ENCODE results near the gene MDN1.
"Not testable (repeated sequence)": the region's sequence is repeated elsewhere in the genome, so short reads cannot be mapped to it uniquely, and the experiment has no call there.

Gene MDN1

GRCh38 chr6:89807581-89807980, 12.0 kb downstream of the MDN1 start:
- DNase-seq = no peak

DNA sequence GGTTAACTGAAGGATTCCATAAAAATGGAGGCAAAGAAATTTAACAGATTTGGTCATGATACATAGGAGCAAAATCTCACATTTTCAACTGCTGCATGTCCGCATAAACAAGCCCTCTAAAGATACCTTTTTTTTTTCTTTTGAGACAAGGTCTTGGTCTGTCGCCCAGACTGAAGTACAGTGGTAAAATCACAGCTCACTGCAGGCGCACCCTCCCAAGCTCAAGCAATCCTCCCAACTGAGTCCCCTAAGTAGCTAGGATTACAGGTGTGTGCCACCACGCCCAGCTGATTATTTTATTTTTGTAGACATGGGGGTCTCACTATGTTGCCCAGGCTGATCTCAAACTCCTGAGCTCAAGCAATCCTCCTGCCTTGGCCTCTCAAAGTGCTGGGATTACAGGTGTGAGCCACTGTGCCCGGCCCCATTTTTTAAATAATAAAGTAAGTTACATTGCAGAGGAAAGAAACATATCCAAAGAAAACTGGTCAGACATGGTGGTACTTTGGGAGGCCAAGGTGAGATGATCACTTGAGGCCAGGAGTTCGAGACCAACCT, 13.7 kb downstream of the MDN1 start:
- no peak for DNase-seq

DNA sequence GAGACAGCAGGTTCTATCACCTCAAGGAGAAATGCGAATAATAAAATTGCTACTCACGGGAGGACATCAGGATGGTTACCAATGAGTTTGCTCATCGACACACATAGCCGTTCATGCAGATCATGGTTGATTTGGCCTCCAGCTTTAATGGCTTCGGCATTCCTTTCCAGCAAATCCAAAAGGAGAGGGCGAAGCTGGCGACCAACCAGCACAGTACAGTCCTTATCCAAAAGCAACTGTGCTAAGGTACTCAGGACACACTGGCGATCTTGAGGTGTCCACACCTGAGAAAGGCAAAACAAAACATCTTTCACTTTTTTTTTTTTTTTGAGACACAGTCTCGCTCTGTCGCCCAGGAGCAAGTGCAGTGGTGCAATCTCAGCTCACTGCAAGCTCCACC, 16.3 kb downstream of the MDN1 start:
- no peak for DNase-seq

- DNase-seq = no peak
Measured at GRCh38 chr6:89799756-89800155, 19.8 kb downstream of the MDN1 start.

GRCh38 chr6:89799096-89799495, 20.5 kb downstream of the MDN1 start:
- DNase-seq = no peak

- DNase-seq = no peak
Measured at GRCh38 chr6:89797317-89797716, 22.3 kb downstream of the MDN1 start.

DNA sequence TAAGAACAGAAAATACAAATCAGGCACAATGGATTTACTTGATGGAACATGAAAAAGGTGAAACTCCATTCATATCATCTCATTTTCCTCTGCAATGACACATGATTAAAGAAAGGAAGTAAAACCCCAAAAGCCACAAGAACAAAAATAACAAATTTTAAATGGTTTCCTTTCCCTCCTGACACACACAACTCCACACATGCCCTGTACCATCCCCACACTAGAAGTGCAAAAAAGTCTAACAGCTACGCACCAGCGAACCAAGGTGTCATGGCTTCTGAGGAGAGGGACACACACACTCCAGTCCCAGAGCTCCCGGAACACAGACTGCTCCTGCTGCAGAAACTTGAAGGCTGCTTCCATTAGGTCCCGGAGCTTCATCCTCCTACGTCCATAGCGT, 25.3 kb downstream of the MDN1 start:
- DNase-seq = no peak

DNA sequence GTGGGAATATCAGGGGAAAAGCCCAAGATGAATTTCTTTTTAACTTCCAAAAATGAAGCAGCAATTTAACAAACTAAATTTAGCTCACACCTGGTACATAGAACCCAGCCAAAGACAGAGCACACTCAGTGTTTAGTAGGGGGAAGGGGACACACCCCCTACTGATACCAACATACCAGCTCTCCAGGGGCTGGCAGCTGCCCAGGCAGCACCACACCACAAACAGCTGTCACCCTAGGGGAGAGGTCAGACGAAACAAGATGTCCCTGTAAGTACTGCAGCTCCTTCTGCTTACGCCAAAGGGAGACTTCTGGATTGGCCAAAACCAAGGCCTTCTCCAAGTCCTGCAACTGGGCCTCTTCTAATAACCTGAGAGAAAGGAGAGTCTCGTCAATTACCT, 26.0 kb downstream of the MDN1 start:
- no peak for DNase-seq

- DNase-seq = peak; percentile 43
Measured at GRCh38 chr6:89792881-89793280, 26.7 kb downstream of the MDN1 start.

- no peak for DNase-seq
Measured at GRCh38 chr6:89790403-89790802, 29.2 kb downstream of the MDN1 start.

GRCh38 chr6:89789980-89790379, 29.6 kb downstream of the MDN1 start:
- DNase-seq = no peak

DNA sequence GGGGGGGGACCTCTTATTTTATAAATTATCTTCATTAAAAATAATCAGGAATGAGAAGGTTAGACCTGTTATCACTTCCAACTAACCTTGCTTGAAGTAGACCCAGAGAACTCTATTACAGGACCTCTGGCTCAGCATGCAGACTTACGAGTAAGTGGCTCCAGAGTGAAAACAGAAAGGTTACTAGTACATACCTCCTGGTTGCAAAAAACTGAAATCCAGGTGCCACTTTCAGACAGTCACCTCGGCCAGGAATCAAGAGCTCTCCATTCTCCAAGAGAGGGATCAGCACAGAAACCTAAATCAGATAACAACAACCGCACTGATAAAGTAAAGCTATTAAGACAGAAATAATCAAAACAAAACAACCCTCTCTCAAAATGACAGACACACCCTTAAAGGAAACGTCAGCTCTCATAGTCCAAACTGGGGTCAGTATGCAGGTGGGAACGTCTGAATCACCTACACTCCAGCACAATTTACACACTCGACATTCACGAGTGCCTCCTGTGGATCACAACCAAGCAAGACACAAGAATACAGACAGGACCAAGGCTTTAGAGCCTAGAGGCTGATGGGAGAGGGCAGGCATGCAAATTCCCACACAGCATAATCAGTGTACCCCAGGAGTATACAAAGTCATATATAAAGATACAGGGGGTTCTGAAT, 31.8 kb downstream of the MDN1 start:
- DNase-seq = no peak

- no peak for DNase-seq
Measured at GRCh38 chr6:89786970-89787369, 32.6 kb downstream of the MDN1 start.

- no peak for DNase-seq
Measured at GRCh38 chr6:89784838-89785237, 34.8 kb downstream of the MDN1 start.

- DNase-seq = not testable (repeated sequence)
Measured at GRCh38 chr6:89783293-89783692, 36.3 kb downstream of the MDN1 start.

- DNase-seq = no peak
Measured at GRCh38 chr6:89782222-89782621, 37.4 kb downstream of the MDN1 start.

GRCh38 chr6:89781070-89782034, 38.2 kb downstream of the MDN1 start:
- DNase-seq = no peak

GRCh38 chr6:89777455-89777854, 42.1 kb downstream of the MDN1 start:
- DNase-seq = no peak

GRCh38 chr6:89776583-89777233, 42.9 kb downstream of the MDN1 start:
- no peak for DNase-seq

DNA sequence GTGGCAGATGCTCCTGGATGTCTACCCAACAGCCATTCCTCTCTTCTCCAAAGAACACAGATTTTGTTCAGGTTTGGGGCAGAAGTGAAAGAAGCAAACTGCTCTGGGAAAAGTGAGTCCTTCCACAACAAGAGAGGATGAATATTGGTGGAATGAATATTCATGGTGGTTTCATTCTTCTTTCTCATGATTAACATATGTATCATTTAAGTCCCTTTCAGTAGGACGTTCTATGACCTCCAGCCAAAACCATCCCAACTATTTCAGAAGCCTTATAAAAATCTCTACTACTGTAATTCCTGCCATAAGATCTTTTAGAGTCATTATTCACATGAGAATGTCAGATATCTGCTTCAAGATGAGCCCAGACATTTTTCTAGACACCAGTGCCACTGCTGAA, 44.4 kb downstream of the MDN1 start:
- DNase-seq = no peak

GRCh38 chr6:89769572-89769971, 50.0 kb downstream of the MDN1 start:
- no peak for DNase-seq

- DNase-seq = no peak
Measured at GRCh38 chr6:89768324-89768723, 51.3 kb downstream of the MDN1 start.

GRCh38 chr6:89763550-89763949, 56.0 kb downstream of the MDN1 start:
- DNase-seq = no peak
